H1 (cell line): ENCODE results near the gene FGF18.

Experiments
- ASH2L ChIP-seq: fragments of 200-600, 300-600 bp; sonication (generic); IDR thresholded peaks from one replicate; pipeline ENCODE4 v1.7.1; 2017; ENCODE audit warnings: low read length
- CHD1 ChIP-seq: IDR thresholded peaks from 2 replicates; pipeline ENCODE4 v1.6.1; 2012; ENCODE audit warnings: low read depth, low read length, improper control_type of control experiment
- CREB1 ChIP-seq: IDR thresholded peaks from 2 replicates; pipeline ENCODE4 v1.6.1; 2012; ENCODE audit warnings: inconsistent platforms
- CTCF ChIP-seq, 3 experiments: IDR thresholded peaks; 1 replicate in 2 of 3; 2 replicates in 1 of 3; pipeline versions ENCODE4 v1.5.1 to v1.6.1; 2011; ENCODE audit warnings: low read length in 3 of 3, mild to moderate bottlenecking in 3 of 3, inconsistent platforms in 2 of 3, low read depth in 1 of 3, moderate library complexity in 1 of 3; ENCODE audit not compliant: insufficient read depth in 1 of 3; ENCODE audit errors: control extremely low read depth in 1 of 3
- E2F6 ChIP-seq: IDR thresholded peaks from 2 replicates; pipeline ENCODE4 v1.6.1; 2012; ENCODE audit warnings: inconsistent platforms
- EP300 ChIP-seq, 2 experiments: IDR thresholded peaks; 1 replicate in 1 of 2; 2 replicates in 1 of 2; pipeline ENCODE4 v1.6.1; 2011 to 2012; ENCODE audit warnings: low read depth in 2 of 2, low read length in 2 of 2, mild to moderate bottlenecking in 2 of 2, borderline replicate concordance in 1 of 2, inconsistent platforms in 1 of 2, moderate library complexity in 1 of 2
- EZH2 ChIP-seq: fragments of 200-600 bp; sonication (generic); IDR thresholded peaks from 2 replicates; pipeline ENCODE4 v1.7.1; 2012; ENCODE audit warnings: low read depth, mild to moderate bottlenecking, moderate library complexity, low read length, inconsistent platforms; ENCODE audit not compliant: severe bottlenecking
- GABPA ChIP-seq: IDR thresholded peaks from 2 replicates; pipeline ENCODE4 v1.6.1; 2011; ENCODE audit warnings: mild to moderate bottlenecking, low read length, moderate library complexity, borderline replicate concordance; ENCODE audit not compliant: insufficient read depth
- JUN ChIP-seq: IDR thresholded peaks from 2 replicates; pipeline ENCODE4 v1.6.1; 2011; ENCODE audit warnings: low read depth, mild to moderate bottlenecking, improper control_type of control experiment, low read length
- JUND ChIP-seq: IDR thresholded peaks from 2 replicates; pipeline ENCODE4 v1.6.1; 2011; ENCODE audit warnings: mild to moderate bottlenecking, improper control_type of control experiment, low read length
- NRF1 ChIP-seq: IDR thresholded peaks from 2 replicates; pipeline ENCODE4 v1.6.1; 2011; ENCODE audit warnings: mild to moderate bottlenecking, low read depth, low read length, improper control_type of control experiment
- POLR2A ChIP-seq, 2 experiments: IDR thresholded peaks; 1 replicate in 1 of 2; 2 replicates in 1 of 2; pipeline ENCODE4 v1.6.1; 2011; ENCODE audit warnings: low read depth in 2 of 2, low read length in 2 of 2, mild to moderate bottlenecking in 2 of 2; ENCODE audit errors: control extremely low read depth in 1 of 2
- POLR2AphosphoS5 ChIP-seq: IDR thresholded peaks from 2 replicates; pipeline ENCODE4 v1.6.1; 2011; ENCODE audit warnings: low read depth, low read length
- YY1 ChIP-seq: IDR thresholded peaks from 2 replicates; pipeline ENCODE4 v1.6.1; 2011; ENCODE audit warnings: low read depth, mild to moderate bottlenecking, low read length

- no peak for TF ChIP-seq CTCF (IDR thresholded peaks at IDR 0.05; ENCODE audit: control extremely low read depth in 1 of 3, insufficient read depth in 1 of 3, low read depth in 1 of 3, low read length in 3 of 3)
- TF ChIP-seq POLR2A (IDR thresholded peaks at IDR 0.05; ENCODE audit: control extremely low read depth in 1 of 2, low read depth in 2 of 2, low read length in 2 of 2) = no peak
- TF ChIP-seq E2F6 = no peak
- no peak for TF ChIP-seq JUN
- no peak for TF ChIP-seq EZH2
- no peak for TF ChIP-seq ASH2L
- TF ChIP-seq JUND = no peak
- TF ChIP-seq EP300 (IDR thresholded peaks at IDR 0.05; ENCODE audit: borderline replicate concordance in 1 of 2, low read depth in 2 of 2, low read length in 2 of 2) = no peak
- 0 out of 2 replicates have a peak, but pooled peaks have one; percentile 47 for TF ChIP-seq YY1
- TF ChIP-seq GABPA = no peak
- no peak for TF ChIP-seq CHD1
- TF ChIP-seq CREB1 = no peak
- TF ChIP-seq NRF1 = no peak
- TF ChIP-seq POLR2AphosphoS5 = no peak
Measured at GRCh38 chr5:171462136-171462927, 42.9 kb downstream of the FGF18 start.
